Natural killer cell treated with Interleukin-12 subunit alpha and Interleukin-12 subunit beta and Interleukin-15 and Interleukin-18, amount 100 ng/mL, for 72 hours (primary cell): ENCODE measurements around the gene DNAH9. TPM values are rescaled to one million over a fixed set of nuclear protein-coding genes. Genes with fewer than 3 reads are reported as not detected.
A peak's percentile ranks its signal among the peaks of the same experiment; 100 is the strongest.

ENCODE experiments used
- ATAC-seq, 2 donors: fragments of 150-1000 bp; cut with Tn5 transposase in 1 of 2; sonication (Bioruptor Pico), chemical (Tn5 transposase) in 1 of 2; 2 replicates each; pipeline ENCODE4 v1.10.0; 2021
- DNase-seq: peaks from one replicate; pipeline ENCODE4 v3.0.0; 2022; ENCODE audit warnings: low spot score
- H3K27ac Mint-ChIP-seq, 2 donors: 1 replicate in 1 of 2; 2 replicates in 1 of 2; pipeline ENCODE4 v1.8.0; 2022; ENCODE audit warnings: mixed read lengths in 2 of 2, mild to moderate bottlenecking in 1 of 2, moderate library complexity in 1 of 2
- H3K27me3 Mint-ChIP-seq, 2 donors: 1 replicate in 1 of 2; 2 replicates in 1 of 2; pipeline ENCODE4 v1.8.0; 2022; ENCODE audit warnings: mixed read lengths in 2 of 2
- H3K36me3 Mint-ChIP-seq: one replicate; pipeline ENCODE4 v1.8.0; 2022; ENCODE audit warnings: mixed read lengths
- H3K4me1 Mint-ChIP-seq, 2 donors: 1 replicate in 1 of 2; 2 replicates in 1 of 2; pipeline ENCODE4 v1.8.0; 2022; ENCODE audit warnings: low read depth in 2 of 2, mixed read lengths in 2 of 2, mild to moderate bottlenecking in 1 of 2
- H3K4me3 Mint-ChIP-seq: one replicate; pipeline ENCODE4 v1.8.0; 2022; ENCODE audit warnings: mixed read lengths
- H3K9me3 Mint-ChIP-seq: 2 replicates; pipeline ENCODE4 v1.8.0; 2022; ENCODE audit warnings: mixed read lengths
- total RNA-seq, 2 donors: library from RNA; stranded (reverse); gene quantifications; one replicate each; pipeline ENCODE4 v1.2.3, GENCODE V29; 2022

Gene DNAH9
- total RNA-seq, 2 donors from 2014 or later, result not detected

- DNase-seq (no peak), ATAC-seq (no peak)
- Mint-ChIP-seq H3K9me3 (peaks cover 8% of the 10 kb centered on the region), H3K27ac (no peak overlapping the region), H3K4me3 (no peak overlapping the region), H3K4me1 (no peaks in the 10 kb centered on the region), H3K27me3 (no peaks in the 10 kb centered on the region), H3K36me3 (no peaks in the 10 kb centered on the region)
Observed at GRCh38 chr17:11564589-11565380, 33.5 kb upstream of the DNAH9 start.

DNA sequence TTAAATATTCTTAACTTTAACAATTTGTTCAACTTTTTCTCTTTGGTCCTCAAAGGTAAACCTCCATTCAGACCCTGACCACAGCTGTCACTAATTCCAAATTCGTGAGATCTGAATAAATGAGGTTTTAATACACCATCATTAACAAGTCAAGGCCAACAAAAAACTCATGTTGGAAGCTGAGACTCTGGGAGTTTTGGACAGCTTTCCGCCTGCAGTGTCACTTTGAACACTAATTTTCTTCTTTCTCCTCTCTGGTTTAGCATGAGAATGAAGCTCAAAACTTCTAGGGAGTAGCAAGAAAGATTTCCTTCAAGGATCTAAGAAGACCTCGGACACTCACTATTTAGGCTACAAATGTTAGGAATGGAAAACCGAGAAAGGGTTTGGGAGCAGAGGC is 32.7 kb upstream of the DNAH9 start:
- no peaks in the 10 kb centered on the region for H3K36me3 Mint-ChIP-seq
- DNase-seq (no peak), ATAC-seq (no peak)
- no peaks in the 10 kb centered on the region for H3K27me3 Mint-ChIP-seq
- H3K9me3 Mint-ChIP-seq, result peaks cover 8% of the 10 kb centered on the region
- H3K4me1 Mint-ChIP-seq, result no peaks in the 10 kb centered on the region
- H3K27ac Mint-ChIP-seq, result no peak overlapping the region
- H3K4me3 Mint-ChIP-seq, result no peak overlapping the region

GRCh38 chr17:11578998-11579397 is 19.3 kb upstream of the DNAH9 start:
- Mint-ChIP-seq H3K4me3 (no peak overlapping the region), H3K27me3 (no peaks in the 10 kb centered on the region), H3K4me1 (no peaks in the 10 kb centered on the region), H3K27ac (no peak overlapping the region), H3K36me3 (no peaks in the 10 kb centered on the region), H3K9me3 (peaks cover 12% of the 10 kb centered on the region)
- no peak for DNase-seq
- no peak for ATAC-seq

DNA sequence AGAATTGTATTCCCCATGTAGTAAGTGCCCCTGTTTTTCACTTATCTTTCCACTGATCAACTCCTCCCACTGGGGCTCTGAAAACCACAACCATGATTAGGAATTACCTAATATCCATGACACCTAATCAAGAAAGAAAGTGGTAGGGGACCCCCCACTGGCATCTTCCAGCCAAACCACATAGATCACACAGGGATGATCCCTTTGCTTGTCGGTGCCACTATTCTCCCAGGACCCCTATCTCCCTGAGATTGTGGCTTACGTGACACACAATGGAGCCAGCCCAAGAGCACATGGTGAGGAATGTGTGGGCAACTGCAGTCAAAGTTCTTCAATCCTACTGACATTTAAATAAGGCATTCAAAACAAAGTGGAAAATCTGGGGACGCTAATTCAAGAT is 17.6 kb upstream of the DNAH9 start:
- no peaks in the 10 kb centered on the region for H3K27me3 Mint-ChIP-seq
- H3K9me3 Mint-ChIP-seq, result peaks cover 15% of the 10 kb centered on the region
- no peak overlapping the region for H3K4me3 Mint-ChIP-seq
- no peaks in the 10 kb centered on the region for H3K4me1 Mint-ChIP-seq
- ATAC-seq, result no peak
- no peak overlapping the region for H3K27ac Mint-ChIP-seq
- no peak for DNase-seq
- H3K36me3 Mint-ChIP-seq, result no peaks in the 10 kb centered on the region

GRCh38 chr17:11582217-11582616 is 16.1 kb upstream of the DNAH9 start:
- Mint-ChIP-seq H3K9me3 (peaks cover 17% of the 10 kb centered on the region), H3K4me1 (no peaks in the 10 kb centered on the region), H3K27me3 (no peaks in the 10 kb centered on the region), H3K36me3 (no peaks in the 10 kb centered on the region), H3K4me3 (no peak overlapping the region), H3K27ac (no peak overlapping the region)
- DNase-seq, result no peak
- ATAC-seq, result no peak

DNA sequence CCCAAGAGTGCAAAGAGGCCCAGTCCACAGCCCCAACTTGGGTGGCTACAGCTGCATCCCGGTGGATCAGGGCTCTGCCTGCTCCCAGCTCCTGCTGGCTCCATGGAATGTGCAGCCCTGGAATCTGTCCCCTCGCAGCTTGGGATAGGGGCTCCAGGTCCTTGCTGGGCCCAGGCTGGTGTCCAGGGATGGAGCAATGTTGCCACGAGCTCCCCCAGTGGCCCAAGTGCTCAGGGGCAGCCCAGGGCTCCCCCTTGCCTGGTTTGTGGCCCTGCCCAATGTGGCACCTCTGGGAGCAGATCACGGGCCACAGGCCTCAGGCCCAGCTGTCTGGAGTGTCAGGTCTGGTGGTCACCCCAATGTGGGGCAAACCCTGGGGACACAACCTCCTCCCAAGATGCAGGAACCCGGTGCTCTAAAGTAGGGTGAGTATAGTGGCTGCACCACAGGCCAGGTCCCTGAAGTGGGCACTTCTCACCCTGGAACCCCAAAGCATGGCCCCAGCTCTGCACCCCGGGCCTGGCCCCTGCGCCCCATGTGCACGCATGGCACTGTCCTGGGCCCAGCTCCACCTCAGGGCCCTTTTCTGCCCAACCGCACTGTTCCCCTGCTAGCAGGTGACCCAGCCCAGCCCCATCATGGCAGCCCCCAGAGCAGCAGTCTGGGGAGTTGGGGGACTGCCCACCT is 14.8 kb upstream of the DNAH9 start:
- H3K4me1 Mint-ChIP-seq, result no peaks in the 10 kb centered on the region
- ATAC-seq, result peak; percentile 43

GRCh38 chr17:11589716-11590115 is 8.6 kb upstream of the DNAH9 start:
- no peak overlapping the region for H3K4me3 Mint-ChIP-seq
- no peaks in the 10 kb centered on the region for H3K27me3 Mint-ChIP-seq
- H3K36me3 Mint-ChIP-seq, result no peaks in the 10 kb centered on the region
- ATAC-seq (no peak), DNase-seq (no peak)
- H3K4me1 Mint-ChIP-seq, result no peaks in the 10 kb centered on the region
- no peak overlapping the region for H3K27ac Mint-ChIP-seq
- peaks cover 10% of the 10 kb centered on the region for H3K9me3 Mint-ChIP-seq

More for the DNA sequence above, 14.8 kb upstream of the DNAH9 start:
- H3K27ac Mint-ChIP-seq, result no peak overlapping the region
- DNase-seq, result no peak
- no peaks in the 10 kb centered on the region for H3K36me3 Mint-ChIP-seq
- no peaks in the 10 kb centered on the region for H3K27me3 Mint-ChIP-seq
- H3K4me3 Mint-ChIP-seq, result no peak overlapping the region
- H3K9me3 Mint-ChIP-seq, result peaks cover 15% of the 10 kb centered on the region

DNA sequence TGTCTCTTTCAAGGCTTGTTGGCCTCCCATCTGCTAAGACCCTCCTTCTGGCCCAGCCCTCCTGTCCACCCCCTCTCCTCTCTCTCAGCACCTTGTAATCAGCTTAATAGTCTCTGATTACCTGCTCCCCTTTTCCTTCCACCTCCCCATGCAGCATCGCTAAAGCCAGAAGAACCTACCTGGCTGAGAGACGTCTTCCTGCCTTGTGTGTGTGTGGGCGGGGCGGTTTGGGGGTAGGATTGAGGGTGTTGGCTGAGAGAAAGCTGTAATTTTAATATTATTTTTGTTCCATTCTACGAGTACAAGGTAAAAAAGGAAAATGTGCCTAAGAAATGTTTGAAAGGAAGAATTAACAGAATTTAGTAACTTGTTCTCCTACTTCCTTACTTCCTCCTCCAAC is 3.4 kb downstream of the DNAH9 start:
- Mint-ChIP-seq H3K27me3 (peaks cover 7 to 16% of the 10 kb centered on the region in 2 donors), H3K27ac (no peak overlapping the region), H3K4me3 (no peak overlapping the region), H3K4me1 (no peaks in the 10 kb centered on the region), H3K36me3 (no peaks in the 10 kb centered on the region), H3K9me3 (no peaks in the 10 kb centered on the region)
- ATAC-seq (no peak), DNase-seq (no peak)

DNA sequence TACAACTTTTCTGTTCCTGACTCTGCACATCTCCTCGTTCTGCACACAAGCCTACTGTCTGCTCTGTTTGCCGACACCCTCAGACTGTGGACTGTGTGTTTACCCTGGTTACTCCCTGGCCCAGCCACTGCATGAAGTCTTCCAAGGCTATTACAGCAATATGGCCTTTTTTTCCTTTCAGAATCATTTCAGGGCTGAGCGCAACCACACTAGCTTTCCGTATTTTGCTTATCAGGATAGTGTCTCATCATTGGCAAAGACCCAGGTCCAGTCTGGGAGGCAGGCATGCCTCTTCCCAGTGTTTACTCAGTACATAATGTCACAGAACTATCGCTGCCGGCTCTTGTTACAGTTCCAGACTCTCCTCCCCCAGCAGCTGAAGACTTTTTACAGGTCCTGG is 10.1 kb downstream of the DNAH9 start:
- Mint-ChIP-seq H3K36me3 (no peaks in the 10 kb centered on the region), H3K27ac (no peak overlapping the region), H3K4me3 (no peak overlapping the region), H3K9me3 (no peaks in the 10 kb centered on the region), H3K27me3 (no peaks in the 10 kb centered on the region), H3K4me1 (no peaks in the 10 kb centered on the region)
- DNase-seq (no peak), ATAC-seq (no peak)

DNA sequence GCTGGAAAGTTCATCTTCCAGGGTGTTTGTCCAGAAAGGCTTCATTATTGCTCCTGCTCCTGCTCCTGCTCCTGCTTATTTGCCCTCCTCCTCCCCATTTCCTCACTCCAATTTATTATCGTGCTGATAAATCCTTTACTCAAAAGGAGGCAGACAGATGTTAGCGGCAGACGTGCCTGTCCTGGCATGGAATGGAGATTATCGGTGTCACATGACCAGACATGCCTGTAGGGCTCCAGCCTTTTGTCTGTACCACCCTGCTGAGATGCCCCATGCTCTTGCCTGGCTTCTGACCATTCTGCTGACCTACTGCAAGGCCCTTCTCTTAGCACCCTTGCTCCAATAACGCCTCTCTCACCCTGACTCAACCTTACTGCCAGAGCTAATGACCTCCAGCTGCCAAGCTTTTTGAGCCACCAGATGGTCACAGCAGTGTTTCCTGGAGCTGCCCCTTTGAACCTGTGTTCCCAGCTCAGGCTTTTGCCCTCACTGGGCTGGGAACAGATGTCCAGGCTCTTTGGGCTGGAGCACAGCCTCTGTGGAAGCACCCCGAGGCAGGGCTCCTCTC is 12.8 kb downstream of the DNAH9 start:
- no peak overlapping the region for H3K4me3 Mint-ChIP-seq
- no peak overlapping the region for H3K27ac Mint-ChIP-seq
- H3K9me3 Mint-ChIP-seq, result no peaks in the 10 kb centered on the region
- H3K4me1 Mint-ChIP-seq, result no peaks in the 10 kb centered on the region
- H3K27me3 Mint-ChIP-seq, result no peaks in the 10 kb centered on the region
- ATAC-seq, result no peak
- H3K36me3 Mint-ChIP-seq, result no peaks in the 10 kb centered on the region
- no peak for DNase-seq

GRCh38 chr17:11612956-11613355 is 14.7 kb downstream of the DNAH9 start:
- H3K27ac Mint-ChIP-seq, result no peak overlapping the region
- DNase-seq, result no peak
- H3K27me3 Mint-ChIP-seq, result no peaks in the 10 kb centered on the region
- H3K4me1 Mint-ChIP-seq, result no peaks in the 10 kb centered on the region
- no peaks in the 10 kb centered on the region for H3K9me3 Mint-ChIP-seq
- no peaks in the 10 kb centered on the region for H3K36me3 Mint-ChIP-seq
- no peak overlapping the region for H3K4me3 Mint-ChIP-seq
- no peak for ATAC-seq

GRCh38 chr17:11618861-11619566 is 20.7 kb downstream of the DNAH9 start:
- Mint-ChIP-seq H3K4me1 (no peaks in the 10 kb centered on the region), H3K36me3 (no peaks in the 10 kb centered on the region), H3K9me3 (peaks cover 2% of the 10 kb centered on the region), H3K4me3 (no peak overlapping the region), H3K27ac (no peak overlapping the region), H3K27me3 (no peaks in the 10 kb centered on the region)
- no peak for DNase-seq
- ATAC-seq, result no peak

- no peak overlapping the region for H3K4me3 Mint-ChIP-seq
- peaks cover 2% of the 10 kb centered on the region for H3K9me3 Mint-ChIP-seq
- ATAC-seq (no peak), DNase-seq (no peak)
- H3K27ac Mint-ChIP-seq, result no peak overlapping the region
- no peaks in the 10 kb centered on the region for H3K36me3 Mint-ChIP-seq
- no peaks in the 10 kb centered on the region for H3K27me3 Mint-ChIP-seq
- no peaks in the 10 kb centered on the region for H3K4me1 Mint-ChIP-seq
Observed at GRCh38 chr17:11622492-11622891, 24.2 kb downstream of the DNAH9 start.

DNA sequence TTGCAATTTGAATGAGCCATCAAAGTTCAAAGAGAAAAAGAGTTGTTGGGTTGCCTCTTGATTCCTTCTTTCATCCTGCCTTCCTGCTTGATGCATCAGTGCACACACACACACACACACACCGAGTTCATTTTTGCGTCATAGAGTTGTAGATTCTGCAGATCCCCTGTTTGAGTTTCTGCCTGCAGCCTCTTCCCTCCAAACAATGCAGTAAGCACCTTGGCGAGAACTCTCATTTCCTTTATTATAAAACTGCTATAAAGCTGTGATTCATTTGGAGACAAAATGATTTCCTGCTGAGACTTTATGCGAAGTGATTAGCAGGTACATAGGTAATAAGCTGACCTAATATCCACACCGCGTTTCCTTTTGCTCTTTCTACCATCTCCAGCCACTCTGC is 26.7 kb downstream of the DNAH9 start:
- ATAC-seq, result no peak
- Mint-ChIP-seq H3K36me3 (no peaks in the 10 kb centered on the region), H3K4me3 (no peak overlapping the region), H3K27ac (no peak overlapping the region), H3K4me1 (no peaks in the 10 kb centered on the region), H3K27me3 (no peaks in the 10 kb centered on the region), H3K9me3 (peaks cover 2% of the 10 kb centered on the region)
- DNase-seq, result no peak
